Large intestine (tissue), 3 donors: Measurements from ENCODE around the gene RNH1. TPM values are rescaled to one million over a fixed set of nuclear protein-coding genes. Genes with fewer than 3 reads are reported as not detected.
"Not testable (repeated sequence)": the region's sequence is repeated elsewhere in the genome, so short reads cannot be mapped to it uniquely, and the experiment has no call there.

Source experiments
- DNase-seq, 2 donors: peaks; one replicate each; pipeline versions ENCODE4 v3.0.0 to v3.0.0-alpha.2; 2013
- H3K27ac ChIP-seq: one replicate; pipeline ENCODE4 v1.5.1; 2013; ENCODE audit warnings: low read length
- H3K27me3 ChIP-seq: 2 replicates; pipeline ENCODE4 v1.6.1; 2013; ENCODE audit warnings: low read length; ENCODE audit not compliant: control insufficient read depth, insufficient read depth
- H3K36me3 ChIP-seq: 2 replicates; pipeline ENCODE4 v1.6.1; 2013; ENCODE audit warnings: low read length; ENCODE audit not compliant: control insufficient read depth, insufficient read depth
- H3K4me1 ChIP-seq: one replicate; pipeline ENCODE4 v1.6.1; 2013; ENCODE audit warnings: low read length; ENCODE audit not compliant: control insufficient read depth, insufficient read depth
- H3K4me3 ChIP-seq: one replicate; pipeline ENCODE4 v1.5.1; 2013; ENCODE audit warnings: low read length
- H3K9me3 ChIP-seq: one replicate; pipeline ENCODE4 v1.6.1; 2013; ENCODE audit warnings: mild to moderate bottlenecking, low read depth, low read length, moderate library complexity; ENCODE audit not compliant: control insufficient read depth
- WGBS: methylation state at CpG from one replicate; pipeline ENCODE4 v1.1.5; 2013; ENCODE audit warnings: low lambda C conversion rate; ENCODE audit not compliant: insufficient coverage; 5-methylcytosine and 5-hydroxymethylcytosine counted together
- polyA plus RNA-seq: library from polyadenylated mRNA; unstranded; fragments of 120-200 nt; gene quantifications from one replicate; pipeline ENCODE4 v1.2.1, GENCODE V29; 2013

Gene RNH1
- polyA plus RNA-seq, 1 donor, result 85.4 TPM

- no CpG with 5 or more reads among the region's 22 CpGs for WGBS
- no peak for DNase-seq
- no peak overlapping the region for H3K4me3 ChIP-seq
- H3K4me1 ChIP-seq, result peaks cover 6% of the 10 kb centered on the region
- H3K36me3 ChIP-seq, result peaks cover 2% of the 10 kb centered on the region
- H3K9me3 ChIP-seq, result peaks cover 3% of the 10 kb centered on the region
- H3K27me3 ChIP-seq, result no peaks in the 10 kb centered on the region
- H3K27ac ChIP-seq, result no peak overlapping the region
These were observed 32.9 kb downstream of the RNH1 start for GRCh38 chr11:473962-474785.

- Histone ChIP-seq H3K27me3 (no peaks in the 10 kb centered on the region), H3K9me3 (peaks cover 3% of the 10 kb centered on the region), H3K27ac (no peak overlapping the region), H3K36me3 (no peaks in the 10 kb centered on the region), H3K4me1 (peaks cover 6% of the 10 kb centered on the region), H3K4me3 (no peak overlapping the region)
- no CpG with 5 or more reads among the region's 19 CpGs for WGBS
- DNase-seq, result no peak
These were observed 33.6 kb downstream of the RNH1 start for GRCh38 chr11:473415-473814.

GRCh38 chr11:472816-473215 is 34.2 kb downstream of the RNH1 start:
- Histone ChIP-seq H3K27ac (no peak overlapping the region), H3K4me1 (peaks cover 6% of the 10 kb centered on the region), H3K36me3 (no peaks in the 10 kb centered on the region), H3K27me3 (no peaks in the 10 kb centered on the region), H3K4me3 (no peak overlapping the region), H3K9me3 (peaks cover 3% of the 10 kb centered on the region)
- WGBS, result no CpG with 5 or more reads among the region's 28 CpGs
- no peak for DNase-seq

- no CpG with 5 or more reads among the region's 13 CpGs for WGBS
- no peaks in the 10 kb centered on the region for H3K27me3 ChIP-seq
- H3K9me3 ChIP-seq, result peaks cover 3% of the 10 kb centered on the region
- DNase-seq, result no peak
- H3K27ac ChIP-seq, result no peak overlapping the region
- H3K4me1 ChIP-seq, result peaks cover 6% of the 10 kb centered on the region
- H3K36me3 ChIP-seq, result no peaks in the 10 kb centered on the region
- no peak overlapping the region for H3K4me3 ChIP-seq
These were observed 34.8 kb downstream of the RNH1 start for GRCh38 chr11:472272-472671.

GRCh38 chr11:471468-472145 is 35.4 kb downstream of the RNH1 start:
- no peak for DNase-seq
- H3K4me3 ChIP-seq, result no peak overlapping the region
- H3K27me3 ChIP-seq, result no peaks in the 10 kb centered on the region
- peaks cover 3% of the 10 kb centered on the region for H3K9me3 ChIP-seq
- WGBS, result no CpG with 5 or more reads among the region's 61 CpGs
- no peaks in the 10 kb centered on the region for H3K36me3 ChIP-seq
- no peak overlapping the region for H3K27ac ChIP-seq
- H3K4me1 ChIP-seq, result peaks cover 6% of the 10 kb centered on the region

GRCh38 chr11:469684-470560 is 37.1 kb downstream of the RNH1 start:
- peak; percentile 90 to 94 for DNase-seq
- Histone ChIP-seq H3K4me3 (peak overlapping the region; percentile 31), H3K27me3 (no peaks in the 10 kb centered on the region), H3K9me3 (peaks cover 3% of the 10 kb centered on the region), H3K27ac (peak overlapping the region; percentile 67), H3K4me1 (peaks cover 6% of the 10 kb centered on the region), H3K36me3 (no peaks in the 10 kb centered on the region)
- no CpG with 5 or more reads among the region's 28 CpGs for WGBS

GRCh38 chr11:469026-469683 is 37.9 kb downstream of the RNH1 start:
- not testable (repeated sequence) for H3K4me1 ChIP-seq, H3K9me3 ChIP-seq, DNase-seq, H3K27me3 ChIP-seq, H3K36me3 ChIP-seq
- Histone ChIP-seq H3K27ac (peak overlapping the region; percentile 67), H3K4me3 (peak overlapping the region; percentile 31)
- 20% methylated on average over 1 of the region's 19 CpGs for WGBS

GRCh38 chr11:468493-468892 is 38.5 kb downstream of the RNH1 start:
- Histone ChIP-seq H3K27me3 (no peaks in the 10 kb centered on the region), H3K27ac (no peak overlapping the region), H3K4me3 (no peak overlapping the region), H3K36me3 (peaks cover 2% of the 10 kb centered on the region), H3K4me1 (peaks cover 6% of the 10 kb centered on the region), H3K9me3 (peaks cover 6% of the 10 kb centered on the region)
- DNase-seq, result no peak
- WGBS, result 50% methylated on average over 1 of the region's 6 CpGs

- peaks cover 6% of the 10 kb centered on the region for H3K9me3 ChIP-seq
- no peaks in the 10 kb centered on the region for H3K27me3 ChIP-seq
- peaks cover 2% of the 10 kb centered on the region for H3K36me3 ChIP-seq
- H3K4me1 ChIP-seq, result peaks cover 6% of the 10 kb centered on the region
- 80% methylated on average over 1 of the region's 12 CpGs for WGBS
- DNase-seq, result no peak
- H3K27ac ChIP-seq, result no peak overlapping the region
- H3K4me3 ChIP-seq, result no peak overlapping the region
These were observed 39.0 kb downstream of the RNH1 start for GRCh38 chr11:468036-468435.
